B cell (primary cell): ENCODE data around the gene KRT34.
"Not testable (repeated sequence)": the region's sequence is repeated elsewhere in the genome, so short reads cannot be mapped to it uniquely, and the experiment has no call there.

Source experiments
- EZH2 ChIP-seq: IDR thresholded peaks from 2 replicates; pipeline ENCODE4 v1.6.1; 2012; ENCODE audit warnings: borderline replicate concordance, low read depth, mild to moderate bottlenecking, moderate library complexity, low read length; ENCODE audit not compliant: insufficient read depth, poor library complexity, severe bottlenecking
- TF ChIP-seq, protein P1 (sequence below): fragments of 200-600 bp; IDR thresholded peaks from one replicate; pipeline ENCODE4 v1.8.0; 2022; ENCODE audit warnings: antibody characterized with exemption, mild to moderate bottlenecking

DNA sequence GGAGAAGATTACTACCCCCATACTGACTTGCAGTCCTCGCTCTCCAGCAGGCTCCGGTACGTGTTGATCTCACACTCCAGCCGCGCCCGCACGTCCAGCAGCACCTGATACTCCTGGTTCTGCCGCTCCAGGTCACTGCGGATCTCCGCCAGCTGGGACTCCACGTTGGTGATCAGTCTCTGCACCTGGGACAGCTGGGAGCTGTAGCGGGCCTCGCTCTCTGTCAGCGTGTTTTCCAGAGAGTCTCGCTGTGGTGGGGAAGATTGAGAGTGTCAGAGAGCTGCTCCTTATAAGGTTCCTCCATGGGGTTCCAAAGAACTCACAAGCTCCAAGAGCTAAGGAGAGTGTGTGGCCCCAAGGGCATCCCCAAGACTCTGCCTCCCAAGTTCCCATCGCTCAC, 35.7 kb downstream of the KRT34 start:
- not testable (repeated sequence) for TF ChIP-seq EZH2
- TF ChIP-seq, protein P1, sequence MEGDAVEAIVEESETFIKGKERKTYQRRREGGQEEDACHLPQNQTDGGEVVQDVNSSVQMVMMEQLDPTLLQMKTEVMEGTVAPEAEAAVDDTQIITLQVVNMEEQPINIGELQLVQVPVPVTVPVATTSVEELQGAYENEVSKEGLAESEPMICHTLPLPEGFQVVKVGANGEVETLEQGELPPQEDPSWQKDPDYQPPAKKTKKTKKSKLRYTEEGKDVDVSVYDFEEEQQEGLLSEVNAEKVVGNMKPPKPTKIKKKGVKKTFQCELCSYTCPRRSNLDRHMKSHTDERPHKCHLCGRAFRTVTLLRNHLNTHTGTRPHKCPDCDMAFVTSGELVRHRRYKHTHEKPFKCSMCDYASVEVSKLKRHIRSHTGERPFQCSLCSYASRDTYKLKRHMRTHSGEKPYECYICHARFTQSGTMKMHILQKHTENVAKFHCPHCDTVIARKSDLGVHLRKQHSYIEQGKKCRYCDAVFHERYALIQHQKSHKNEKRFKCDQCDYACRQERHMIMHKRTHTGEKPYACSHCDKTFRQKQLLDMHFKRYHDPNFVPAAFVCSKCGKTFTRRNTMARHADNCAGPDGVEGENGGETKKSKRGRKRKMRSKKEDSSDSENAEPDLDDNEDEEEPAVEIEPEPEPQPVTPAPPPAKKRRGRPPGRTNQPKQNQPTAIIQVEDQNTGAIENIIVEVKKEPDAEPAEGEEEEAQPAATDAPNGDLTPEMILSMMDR: not testable (repeated sequence)
